ENCODE measurements around the gene DUSP16.
"Not testable (repeated sequence)": the region's sequence is repeated elsewhere in the genome, so short reads cannot be mapped to it uniquely, and the experiment has no call there.

DUSP16 gene

DNA sequence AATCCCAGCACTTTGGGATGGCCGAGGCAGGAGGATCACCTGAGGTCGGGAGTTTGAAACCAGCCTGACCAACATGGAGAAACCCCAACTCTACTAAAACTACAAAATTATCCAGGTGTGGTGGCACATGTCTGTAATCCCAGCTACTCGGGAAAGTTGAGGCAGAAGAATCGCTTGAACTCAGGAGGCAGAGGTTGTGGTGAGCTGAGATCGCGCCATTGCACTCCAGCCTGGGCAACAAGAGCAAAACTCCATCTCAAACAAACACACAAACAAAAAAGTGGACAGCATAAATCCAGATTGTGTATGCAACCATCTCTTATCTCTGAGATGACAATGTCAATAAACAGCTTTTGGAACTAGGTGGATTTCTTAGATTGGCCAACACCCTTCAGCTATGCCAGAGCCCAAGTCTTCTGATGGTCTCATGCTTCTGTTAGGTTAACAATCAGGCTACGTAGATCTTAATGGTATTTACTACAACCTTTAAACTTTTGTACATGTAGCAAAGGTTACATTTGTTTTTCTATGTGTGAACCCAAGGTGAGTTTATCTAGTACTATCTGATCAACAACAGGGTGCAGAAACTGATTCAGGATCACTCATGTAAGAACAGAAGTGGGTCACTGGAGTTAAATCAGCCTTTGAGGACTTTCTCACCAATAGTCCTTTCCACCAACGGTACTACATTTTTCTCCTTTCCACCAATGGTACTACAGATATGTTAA, 73.7 kb downstream of the DUSP16 start:
- no peak for DNase-seq

- DNase-seq = no peak
Measured at GRCh38 chr12:12488296-12488695, 74.4 kb downstream of the DUSP16 start.

DNA sequence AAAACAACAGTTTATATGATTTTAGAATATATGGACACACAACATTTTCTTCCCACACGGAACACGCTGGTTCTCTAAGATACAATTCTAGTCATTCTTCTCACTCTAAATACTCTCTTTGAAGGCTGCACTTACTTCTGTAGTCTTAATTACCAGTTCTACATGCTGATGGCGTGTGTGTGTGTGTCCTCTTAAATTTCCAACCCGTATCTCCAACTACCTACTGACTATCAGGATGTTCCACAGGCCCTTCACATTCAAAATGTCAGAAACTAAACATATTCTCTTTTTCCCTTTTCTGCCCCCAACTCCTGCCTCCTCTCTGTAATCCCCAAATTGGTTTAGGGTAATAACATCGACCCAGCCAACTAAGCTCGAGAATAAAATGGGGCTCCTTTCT, 75.2 kb downstream of the DUSP16 start:
- DNase-seq = no peak

DNA sequence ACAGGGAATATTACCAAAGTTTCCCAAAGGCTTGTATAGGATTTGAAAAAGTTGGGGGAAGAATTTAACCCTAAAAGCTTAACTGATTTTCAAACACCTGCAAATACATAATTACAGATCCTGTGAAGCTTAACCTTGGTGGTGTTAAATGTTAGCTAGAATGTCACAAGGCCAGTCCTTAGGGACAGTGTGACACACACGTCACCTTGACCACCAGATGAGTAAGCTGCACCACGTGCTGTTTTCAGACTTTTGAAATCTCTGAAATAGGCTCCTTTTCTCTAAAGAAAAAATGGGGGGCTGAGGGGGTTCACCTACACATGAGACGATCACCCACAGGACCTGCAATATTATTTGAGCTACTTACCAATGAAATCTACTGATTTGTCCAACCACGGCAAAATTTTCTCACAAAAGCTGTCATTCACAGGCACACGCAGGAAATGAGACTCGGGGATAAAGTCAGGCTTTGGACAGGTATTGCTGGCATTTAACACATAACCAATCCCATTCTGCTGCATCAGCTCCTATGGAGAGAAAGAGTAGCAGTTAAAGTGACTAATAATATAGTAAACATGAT, 75.9 kb downstream of the DUSP16 start:
- DNase-seq = no peak

- DNase-seq = no peak
Measured at GRCh38 chr12:12483438-12483837, 79.2 kb downstream of the DUSP16 start.

DNA sequence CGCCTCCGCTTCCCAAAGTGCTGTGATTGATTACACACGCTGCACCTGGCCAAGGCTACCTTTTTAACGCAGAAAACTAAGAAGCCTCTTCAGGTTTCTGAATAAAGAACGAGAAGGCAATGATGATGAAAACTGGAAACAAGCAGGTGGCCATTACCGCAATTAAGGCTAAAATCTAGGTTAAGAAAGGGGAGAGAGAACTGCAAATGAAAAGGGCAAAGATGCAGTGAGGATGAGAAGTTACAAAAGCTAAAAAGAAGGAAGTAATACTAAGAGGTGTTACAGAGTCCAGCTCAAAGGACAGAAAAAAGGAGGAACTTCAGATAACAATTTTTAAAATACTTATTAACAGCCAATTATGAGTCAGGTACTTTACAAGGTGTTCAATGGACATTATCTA, 79.7 kb downstream of the DUSP16 start:
- no peak for DNase-seq

GRCh38 chr12:12482150-12482761, 80.4 kb downstream of the DUSP16 start:
- DNase-seq = no peak

DNA sequence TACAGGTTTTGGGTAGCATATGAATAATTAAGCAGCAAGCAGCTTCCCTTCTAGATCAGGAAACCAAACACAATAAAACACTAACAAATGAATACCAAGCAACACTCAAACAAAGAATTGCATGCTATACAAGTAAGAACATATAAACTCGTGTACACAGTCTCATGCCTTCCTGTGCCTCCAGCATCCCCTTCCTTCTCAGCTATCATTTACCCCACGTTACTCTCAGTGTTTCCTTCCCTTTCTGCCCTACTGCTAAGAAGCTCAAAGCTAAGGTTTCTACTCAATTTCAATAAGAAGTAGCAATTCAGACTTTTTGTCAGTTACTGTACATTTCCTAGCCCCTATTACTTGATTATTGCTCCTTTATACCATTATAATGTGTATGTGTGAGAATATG, 81.0 kb downstream of the DUSP16 start:
- peak in 1 of 2 donors; percentile 40 for DNase-seq

DNA sequence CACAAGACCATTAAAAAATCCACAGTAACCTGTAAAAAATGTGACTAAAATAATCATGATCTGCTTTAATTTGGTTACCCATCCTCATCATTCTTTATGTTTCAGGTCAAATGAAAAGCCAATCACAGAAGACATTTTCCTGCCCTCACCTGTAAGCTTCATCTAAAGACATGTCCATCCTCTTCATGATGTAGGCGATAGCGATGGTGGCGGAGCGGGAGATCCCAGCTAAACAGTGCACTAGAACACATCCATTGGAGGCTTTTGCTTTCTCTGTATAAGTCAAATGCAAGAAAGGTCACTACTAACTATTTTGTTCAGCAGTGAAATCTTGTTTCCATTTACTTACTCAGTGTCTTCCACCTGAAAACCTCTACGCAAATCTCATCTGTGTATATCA, 82.6 kb downstream of the DUSP16 start:
- DNase-seq = no peak

GRCh38 chr12:12477532-12477890, 85.2 kb downstream of the DUSP16 start:
- no peak for DNase-seq

DNA sequence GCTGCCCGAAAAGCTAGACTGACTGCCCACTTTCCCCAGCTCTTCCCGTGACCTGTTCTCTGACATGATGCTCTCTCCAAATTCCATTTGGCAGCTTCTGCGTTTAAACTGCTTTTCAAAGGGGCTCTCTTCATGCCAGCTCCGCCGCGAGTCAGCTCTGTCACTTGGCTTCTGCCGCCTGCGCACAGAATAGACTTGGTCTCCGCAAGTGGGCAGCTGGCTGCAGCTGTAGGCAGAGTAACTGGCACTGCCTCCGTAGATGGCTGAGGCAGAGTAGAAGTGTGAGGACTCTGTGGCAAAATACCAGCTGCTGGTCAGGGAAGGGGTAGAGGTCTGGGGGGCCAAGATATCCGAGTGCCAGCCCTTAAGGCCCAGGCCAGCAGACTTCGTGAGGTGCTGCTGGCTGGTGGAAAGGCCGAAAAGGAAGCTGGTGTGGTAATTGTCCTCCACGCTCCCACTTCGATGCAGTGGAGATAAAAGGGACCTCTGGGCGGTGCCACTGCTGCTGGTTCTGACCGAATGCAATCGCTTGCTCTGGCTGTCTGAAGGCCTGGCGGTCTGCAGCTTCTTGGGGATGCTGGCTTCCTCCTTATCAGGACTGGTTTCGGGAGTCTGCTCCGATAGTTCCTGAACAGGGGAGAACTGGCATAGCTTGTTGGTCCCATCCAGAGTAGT, 85.7 kb downstream of the DUSP16 start:
- DNase-seq = no peak

DNA sequence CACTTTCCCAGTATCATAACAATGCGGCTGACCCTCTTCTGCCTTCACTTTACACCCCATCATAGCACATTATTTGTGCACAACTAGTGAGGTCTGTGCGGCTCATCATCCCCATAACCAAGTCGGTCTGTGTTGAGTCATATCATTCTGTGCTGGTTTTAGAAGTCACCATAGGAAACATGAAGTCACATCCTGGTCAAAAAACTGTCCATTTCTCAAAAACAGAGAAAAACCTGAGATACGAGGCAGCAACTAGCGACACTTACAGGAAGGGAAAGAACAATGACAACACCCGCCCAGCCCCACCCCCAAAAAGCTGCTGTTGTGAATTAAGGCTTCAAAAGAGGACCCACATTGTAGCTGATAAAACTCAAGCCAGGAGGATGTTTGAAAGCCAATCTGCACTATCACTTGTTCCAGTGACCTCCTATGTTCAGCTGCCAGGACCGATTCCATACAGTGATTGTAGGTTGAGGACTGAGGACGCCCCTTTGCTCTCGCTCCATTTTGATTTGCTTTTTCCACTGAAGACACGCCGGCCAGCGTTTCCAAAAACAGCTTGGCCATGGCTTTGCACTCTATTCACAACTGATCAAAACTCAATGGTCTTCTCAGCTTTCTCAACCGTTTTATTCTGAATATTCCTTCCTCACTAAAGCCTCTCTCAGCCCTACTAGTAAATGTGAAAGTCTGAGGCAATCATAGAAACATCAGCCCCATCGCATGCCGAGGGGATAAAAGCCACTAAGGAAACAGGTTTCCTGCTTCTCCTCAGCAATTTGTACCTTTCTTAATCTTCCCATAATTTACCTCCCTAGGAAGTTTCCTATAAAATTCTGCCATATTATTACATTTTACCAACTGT, 87.5 kb downstream of the DUSP16 start:
- no peak for DNase-seq

DNA sequence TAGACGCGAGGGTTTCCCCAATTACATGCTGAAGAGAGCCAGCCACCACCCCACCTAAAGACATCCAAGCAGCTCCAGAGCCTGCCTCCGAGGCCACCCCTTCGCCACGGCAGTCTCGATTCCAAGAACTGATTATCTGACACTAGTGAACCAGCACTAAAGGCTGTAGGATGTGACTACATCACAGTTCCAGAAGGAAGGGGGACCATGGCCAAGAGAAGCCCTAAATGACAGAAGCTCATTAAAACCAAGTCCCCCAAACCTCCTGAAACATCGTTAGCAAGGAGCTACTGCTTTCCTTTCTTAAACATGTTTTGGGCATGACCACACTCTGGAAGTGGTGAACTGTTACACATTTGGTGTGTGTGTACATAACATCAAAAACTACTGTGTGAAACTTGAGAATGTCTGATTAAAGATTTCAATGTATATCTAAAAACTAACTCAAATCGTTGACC, 88.2 kb downstream of the DUSP16 start:
- no peak for DNase-seq

- DNase-seq = no peak
Measured at GRCh38 chr12:12473223-12473622, 89.4 kb downstream of the DUSP16 start.

GRCh38 chr12:12471982-12472961, 90.4 kb downstream of the DUSP16 start:
- not testable (repeated sequence) for DNase-seq

GRCh38 chr12:12470751-12471306, 91.8 kb downstream of the DUSP16 start:
- no peak for DNase-seq

DNA sequence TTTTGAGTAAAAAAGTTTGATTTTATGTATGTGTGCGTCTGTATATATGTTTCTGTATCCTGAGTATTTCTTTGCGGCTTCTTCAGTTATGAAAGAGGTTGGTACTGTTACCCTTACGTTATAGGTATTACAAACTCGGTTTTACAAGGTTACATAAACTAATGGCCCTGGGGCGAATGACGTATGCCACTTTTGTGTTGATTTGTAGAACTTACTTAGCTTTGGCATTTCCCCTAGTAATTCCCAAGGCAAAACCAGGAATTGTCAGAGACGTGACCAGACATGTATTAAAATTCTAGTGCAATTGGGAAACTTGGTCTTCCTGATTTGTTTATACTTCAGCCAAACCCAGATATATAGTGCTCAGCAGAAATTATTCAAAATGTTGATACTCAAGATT, 93.3 kb downstream of the DUSP16 start:
- no peak for DNase-seq

DNA sequence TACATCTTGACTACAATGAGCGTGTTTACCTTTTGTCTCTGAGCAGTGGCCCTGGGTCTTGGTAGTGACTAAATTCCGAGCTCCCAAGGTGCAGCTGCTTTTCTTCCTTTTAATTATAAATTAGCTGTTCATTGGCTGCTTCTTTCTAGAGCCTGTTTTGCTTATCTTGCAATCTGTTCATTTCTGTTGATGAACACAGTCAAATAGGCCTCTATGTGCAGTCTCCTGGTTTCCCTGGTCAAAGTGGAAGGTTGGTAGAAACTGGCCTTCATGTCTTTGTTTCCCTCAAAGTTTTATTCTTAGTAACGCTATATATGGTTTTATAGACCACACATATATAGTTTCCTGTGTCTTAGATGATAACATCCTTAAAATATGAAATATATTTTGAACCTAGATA, 94.1 kb downstream of the DUSP16 start:
- no peak for DNase-seq

DNA sequence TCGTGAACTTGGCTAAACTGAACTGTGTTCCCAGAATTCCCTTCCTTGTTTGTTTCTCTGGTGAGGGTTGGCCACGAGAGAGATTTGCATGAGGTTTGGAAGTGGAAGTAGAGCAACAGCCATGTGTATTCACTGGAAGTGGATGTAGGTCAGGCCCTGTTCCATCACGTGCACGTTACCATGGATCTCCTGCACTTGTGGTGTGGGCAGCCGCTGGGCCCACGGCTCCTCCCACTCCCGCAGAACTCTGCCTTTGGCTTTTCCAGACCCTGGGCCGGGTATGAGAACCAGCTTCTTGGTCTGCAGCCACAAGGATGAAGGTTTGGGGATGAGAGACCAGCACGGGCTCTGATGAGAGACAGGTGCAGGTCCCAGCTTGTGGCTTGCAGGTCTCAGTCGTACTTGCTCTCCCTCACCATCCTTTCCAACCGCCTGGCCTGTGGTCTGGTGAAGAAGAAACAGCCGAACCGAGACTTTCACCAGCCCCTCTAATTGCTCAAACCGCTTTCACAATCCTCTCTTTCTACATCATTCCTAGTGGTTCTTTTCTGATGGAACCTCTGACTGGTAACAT, 94.9 kb downstream of the DUSP16 start:
- no peak for DNase-seq

GRCh38 chr12:12467264-12467663, 95.4 kb downstream of the DUSP16 start:
- no peak for DNase-seq

- no peak for DNase-seq
Measured at GRCh38 chr12:12466157-12466556, 96.5 kb downstream of the DUSP16 start.

Measured in bone marrow (tissue), 2 donors.